ENCODE data around the gene KRT38.

DNA sequence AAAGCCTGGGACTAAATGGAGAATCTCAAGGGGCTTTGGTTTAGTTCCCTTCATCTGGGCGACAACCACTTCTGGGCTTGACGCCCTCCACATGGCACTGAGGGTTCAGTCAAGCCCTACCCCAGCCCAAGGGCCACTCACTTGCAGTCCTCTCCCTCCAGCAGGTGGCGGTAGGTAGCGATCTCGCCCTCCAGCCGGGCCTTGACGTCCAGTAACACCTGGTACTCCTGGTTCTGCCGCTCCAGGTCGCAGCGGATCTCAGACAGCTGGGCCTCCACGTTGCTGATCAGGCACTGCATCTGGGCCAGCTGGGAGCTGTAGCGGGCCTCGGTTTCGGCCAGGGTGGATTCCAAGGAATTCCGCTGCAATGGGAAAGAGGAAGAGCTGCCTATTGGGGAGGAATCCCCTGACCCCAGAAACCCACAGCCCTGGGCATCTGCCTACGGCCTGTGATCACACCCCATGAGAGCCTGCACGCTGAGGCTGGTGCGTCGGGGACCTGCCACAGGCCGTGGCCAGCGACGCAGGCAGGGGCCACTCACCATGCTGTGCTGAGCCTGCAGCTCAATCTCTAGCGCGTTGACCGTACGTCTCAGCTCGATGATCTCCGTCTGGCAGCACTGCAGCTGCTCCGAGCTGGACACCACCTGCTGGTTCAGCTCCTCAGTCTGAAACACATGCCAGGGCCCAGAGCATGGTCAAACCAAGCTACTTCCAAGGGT is 46.2 kb upstream of the KRT38 start:
- TF ChIP-seq, protein P1, sequence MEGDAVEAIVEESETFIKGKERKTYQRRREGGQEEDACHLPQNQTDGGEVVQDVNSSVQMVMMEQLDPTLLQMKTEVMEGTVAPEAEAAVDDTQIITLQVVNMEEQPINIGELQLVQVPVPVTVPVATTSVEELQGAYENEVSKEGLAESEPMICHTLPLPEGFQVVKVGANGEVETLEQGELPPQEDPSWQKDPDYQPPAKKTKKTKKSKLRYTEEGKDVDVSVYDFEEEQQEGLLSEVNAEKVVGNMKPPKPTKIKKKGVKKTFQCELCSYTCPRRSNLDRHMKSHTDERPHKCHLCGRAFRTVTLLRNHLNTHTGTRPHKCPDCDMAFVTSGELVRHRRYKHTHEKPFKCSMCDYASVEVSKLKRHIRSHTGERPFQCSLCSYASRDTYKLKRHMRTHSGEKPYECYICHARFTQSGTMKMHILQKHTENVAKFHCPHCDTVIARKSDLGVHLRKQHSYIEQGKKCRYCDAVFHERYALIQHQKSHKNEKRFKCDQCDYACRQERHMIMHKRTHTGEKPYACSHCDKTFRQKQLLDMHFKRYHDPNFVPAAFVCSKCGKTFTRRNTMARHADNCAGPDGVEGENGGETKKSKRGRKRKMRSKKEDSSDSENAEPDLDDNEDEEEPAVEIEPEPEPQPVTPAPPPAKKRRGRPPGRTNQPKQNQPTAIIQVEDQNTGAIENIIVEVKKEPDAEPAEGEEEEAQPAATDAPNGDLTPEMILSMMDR (IDR thresholded peaks at IDR 0.05): peak in 1 of 3 experiments; percentile 17
- no peak for TF ChIP-seq POLR2A (IDR thresholded peaks at IDR 0.05)

Measured in testis (tissue), 2 donors.